ENCODE results near the gene CFAP107. TPM values are rescaled to one million over a fixed set of nuclear protein-coding genes. Genes with fewer than 3 reads are reported as not detected.
"Not testable (repeated sequence)": the region's sequence is repeated elsewhere in the genome, so short reads cannot be mapped to it uniquely, and the experiment has no call there.

The CFAP107 gene
- total RNA-seq, 1 donor from 2014 or later = not detected

- Mint-ChIP-seq H3K27me3 (ENCODE audit: unreplicated experiment) (peaks cover 1% of the 10 kb centered on the region), H3K9me3 (ENCODE audit: unreplicated experiment) (no peaks in the 10 kb centered on the region), H3K4me1 (ENCODE audit: unreplicated experiment) (no peaks in the 10 kb centered on the region), H3K4me3 (ENCODE audit: unreplicated experiment) (no peak overlapping the region), H3K36me3 (ENCODE audit: low read depth, unreplicated experiment) (no peaks in the 10 kb centered on the region), H3K27ac (ENCODE audit: unreplicated experiment) (no peak overlapping the region)
- no peak for TF ChIP-seq CTCF (IDR thresholded peaks at IDR 0.05; ENCODE audit: unreplicated experiment)
- DNase-seq (ENCODE audit: low spot score) = no peak
These were observed 32.9 kb downstream of the CFAP107 start for GRCh38 chr1:12778907-12779306.

- not testable (repeated sequence) for H3K27ac Mint-ChIP-seq (ENCODE audit: unreplicated experiment); H3K9me3 Mint-ChIP-seq (ENCODE audit: unreplicated experiment); H3K4me1 Mint-ChIP-seq (ENCODE audit: unreplicated experiment); H3K4me3 Mint-ChIP-seq (ENCODE audit: unreplicated experiment); DNase-seq (ENCODE audit: low spot score); H3K36me3 Mint-ChIP-seq (ENCODE audit: low read depth, unreplicated experiment); H3K27me3 Mint-ChIP-seq (ENCODE audit: unreplicated experiment)
These were observed 35.5 kb downstream of the CFAP107 start for GRCh38 chr1:12781488-12781887.

GRCh38 chr1:12783783-12784182 lies 37.8 kb downstream of the CFAP107 start:
- not testable (repeated sequence) for H3K4me1 Mint-ChIP-seq (ENCODE audit: unreplicated experiment); DNase-seq (ENCODE audit: low spot score); H3K36me3 Mint-ChIP-seq (ENCODE audit: low read depth, unreplicated experiment); H3K4me3 Mint-ChIP-seq (ENCODE audit: unreplicated experiment); H3K9me3 Mint-ChIP-seq (ENCODE audit: unreplicated experiment); H3K27me3 Mint-ChIP-seq (ENCODE audit: unreplicated experiment); H3K27ac Mint-ChIP-seq (ENCODE audit: unreplicated experiment)

GRCh38 chr1:12784729-12785128 lies 38.7 kb downstream of the CFAP107 start:
- not testable (repeated sequence) for H3K9me3 Mint-ChIP-seq (ENCODE audit: unreplicated experiment); H3K4me3 Mint-ChIP-seq (ENCODE audit: unreplicated experiment); DNase-seq (ENCODE audit: low spot score); H3K27me3 Mint-ChIP-seq (ENCODE audit: unreplicated experiment); H3K36me3 Mint-ChIP-seq (ENCODE audit: low read depth, unreplicated experiment); H3K4me1 Mint-ChIP-seq (ENCODE audit: unreplicated experiment); H3K27ac Mint-ChIP-seq (ENCODE audit: unreplicated experiment)

- H3K4me3 Mint-ChIP-seq (ENCODE audit: unreplicated experiment); H3K27ac Mint-ChIP-seq (ENCODE audit: unreplicated experiment); H3K27me3 Mint-ChIP-seq (ENCODE audit: unreplicated experiment); DNase-seq (ENCODE audit: low spot score); H3K36me3 Mint-ChIP-seq (ENCODE audit: low read depth, unreplicated experiment); H3K9me3 Mint-ChIP-seq (ENCODE audit: unreplicated experiment); H3K4me1 Mint-ChIP-seq (ENCODE audit: unreplicated experiment): not testable (repeated sequence)
These were observed 45.1 kb downstream of the CFAP107 start, which contains the start of gene PRAMEF1 for GRCh38 chr1:12791097-12791496. TSS of gene PRAMEF1 (plus strand) at chr1:12791397. CDS start at chr1:12793228, 1,831 bp downstream.

- Mint-ChIP-seq H3K9me3 (ENCODE audit: unreplicated experiment) (peaks cover 15% of the 10 kb centered on the region), H3K4me3 (ENCODE audit: unreplicated experiment) (no peak overlapping the region)
- DNase-seq (ENCODE audit: low spot score) = no peak
These were observed 52.9 kb downstream of the CFAP107 start for GRCh38 chr1:12798911-12799310.

GRCh38 chr1:12799730-12800129 lies 53.7 kb downstream of the CFAP107 start:
- H3K9me3 Mint-ChIP-seq (ENCODE audit: unreplicated experiment) = peaks cover 15% of the 10 kb centered on the region
- no peak for DNase-seq (ENCODE audit: low spot score)
- no peaks in the 10 kb centered on the region for H3K36me3 Mint-ChIP-seq (ENCODE audit: low read depth, unreplicated experiment)
- TF ChIP-seq CTCF (IDR thresholded peaks at IDR 0.05; ENCODE audit: unreplicated experiment) = no peak
- H3K27ac Mint-ChIP-seq (ENCODE audit: unreplicated experiment) = no peak overlapping the region
- H3K4me3 Mint-ChIP-seq (ENCODE audit: unreplicated experiment) = no peak overlapping the region
- peaks cover 2% of the 10 kb centered on the region for H3K27me3 Mint-ChIP-seq (ENCODE audit: unreplicated experiment)
- H3K4me1 Mint-ChIP-seq (ENCODE audit: unreplicated experiment) = no peaks in the 10 kb centered on the region

More at GRCh38 chr1:12798911-12799310, 52.9 kb downstream of the CFAP107 start:
- no peaks in the 10 kb centered on the region for H3K36me3 Mint-ChIP-seq (ENCODE audit: low read depth, unreplicated experiment)
- H3K4me1 Mint-ChIP-seq (ENCODE audit: unreplicated experiment) = no peaks in the 10 kb centered on the region
- H3K27ac Mint-ChIP-seq (ENCODE audit: unreplicated experiment) = no peak overlapping the region
- no peak for TF ChIP-seq CTCF (IDR thresholded peaks at IDR 0.05; ENCODE audit: unreplicated experiment)
- peaks cover 2% of the 10 kb centered on the region for H3K27me3 Mint-ChIP-seq (ENCODE audit: unreplicated experiment)

All from endothelial cell (in vitro differentiated cells).